ENCODE data around the gene PYCARD. TPM values are rescaled to one million over a fixed set of nuclear protein-coding genes. Genes with fewer than 3 reads are reported as not detected.
"Not testable (repeated sequence)": the region's sequence is repeated elsewhere in the genome, so short reads cannot be mapped to it uniquely, and the experiment has no call there.

The PYCARD gene
- total RNA-seq, 1 donor from 2014 or later: 38.6 TPM

GRCh38 chr16:31179219-31179746 is 23.3 kb downstream of the PYCARD start:
- no peak for DNase-seq (ENCODE audit: low read depth)
- no peak for TF ChIP-seq CTCF (IDR thresholded peaks at IDR 0.05; ENCODE audit: insufficient read depth, low read length, poor library complexity, severe bottlenecking)
- no peaks in the 10 kb centered on the region for H3K36me3 ChIP-seq (ENCODE audit: control insufficient read depth, insufficient read depth, low read length)
- H3K27me3 ChIP-seq (ENCODE audit: control insufficient read depth, insufficient read depth, low read length): no peaks in the 10 kb centered on the region
- peak overlapping the region; percentile 63 for H3K4me3 ChIP-seq (ENCODE audit: low read depth, low read length)

- DNase-seq (ENCODE audit: low read depth): peak; percentile 89
- H3K27me3 ChIP-seq (ENCODE audit: control insufficient read depth, insufficient read depth, low read length): no peaks in the 10 kb centered on the region
- no peak for TF ChIP-seq CTCF (IDR thresholded peaks at IDR 0.05; ENCODE audit: insufficient read depth, low read length, poor library complexity, severe bottlenecking)
- H3K4me3 ChIP-seq (ENCODE audit: low read depth, low read length): no peak overlapping the region
- no peaks in the 10 kb centered on the region for H3K36me3 ChIP-seq (ENCODE audit: control insufficient read depth, insufficient read depth, low read length)
These were observed 25.4 kb downstream of the PYCARD start for GRCh38 chr16:31177136-31177535.

DNA sequence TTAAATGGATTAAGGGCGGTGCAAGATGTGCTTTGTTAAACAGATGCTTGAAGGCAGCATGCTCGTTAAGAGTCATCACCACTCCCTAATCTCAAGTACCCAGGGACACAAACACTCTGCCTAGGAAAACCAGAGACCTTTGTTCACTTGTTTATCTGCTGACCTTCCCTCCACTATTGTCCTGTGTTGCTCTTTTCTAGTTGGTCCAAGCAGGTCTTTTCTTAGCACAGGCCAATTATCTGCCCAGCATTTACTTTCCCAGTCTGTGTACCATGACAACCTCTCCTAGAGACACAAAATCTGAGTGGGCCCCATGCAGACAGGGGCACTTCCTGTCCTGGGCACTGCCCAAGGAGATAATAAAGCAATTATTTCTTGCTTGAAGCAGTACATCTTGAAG is 32.5 kb downstream of the PYCARD start:
- not testable (repeated sequence) for H3K27me3 ChIP-seq (ENCODE audit: control insufficient read depth, insufficient read depth, low read length); H3K4me3 ChIP-seq (ENCODE audit: low read depth, low read length); H3K36me3 ChIP-seq (ENCODE audit: control insufficient read depth, insufficient read depth, low read length); DNase-seq (ENCODE audit: low read depth)

- Histone ChIP-seq H3K27me3 (ENCODE audit: control insufficient read depth, insufficient read depth, low read length) (no peaks in the 10 kb centered on the region), H3K4me3 (ENCODE audit: low read depth, low read length) (no peak overlapping the region), H3K36me3 (ENCODE audit: control insufficient read depth, insufficient read depth, low read length) (no peaks in the 10 kb centered on the region)
- no peak for DNase-seq (ENCODE audit: low read depth)
- no peak for TF ChIP-seq CTCF (IDR thresholded peaks at IDR 0.05; ENCODE audit: insufficient read depth, low read length, poor library complexity, severe bottlenecking)
These were observed 33.7 kb downstream of the PYCARD start for GRCh38 chr16:31168848-31169247.

DNA sequence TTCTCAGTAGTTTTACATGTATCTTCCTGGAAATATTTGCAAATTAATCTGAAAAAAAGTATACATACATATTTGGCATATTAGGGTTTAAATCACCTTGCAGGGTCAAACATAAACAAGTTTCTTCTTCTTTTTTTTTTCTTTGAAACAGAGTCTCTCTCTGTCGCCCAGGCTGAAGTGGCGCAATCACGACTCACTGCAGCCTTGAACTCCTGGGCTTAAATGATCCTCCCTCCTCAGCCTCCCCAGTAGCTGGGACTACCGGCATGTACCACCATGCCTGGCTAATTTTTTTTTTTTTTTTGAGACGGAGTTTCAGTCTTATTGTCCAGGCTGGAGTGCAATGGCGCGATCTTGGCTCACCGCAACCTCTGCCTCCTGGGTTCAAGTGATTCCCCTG is 35.2 kb downstream of the PYCARD start:
- Histone ChIP-seq H3K27me3 (ENCODE audit: control insufficient read depth, insufficient read depth, low read length) (no peaks in the 10 kb centered on the region), H3K36me3 (ENCODE audit: control insufficient read depth, insufficient read depth, low read length) (no peaks in the 10 kb centered on the region), H3K4me3 (ENCODE audit: low read depth, low read length) (no peak overlapping the region)
- DNase-seq (ENCODE audit: low read depth): no peak
- TF ChIP-seq CTCF (IDR thresholded peaks at IDR 0.05; ENCODE audit: insufficient read depth, low read length, poor library complexity, severe bottlenecking): no peak

- DNase-seq (ENCODE audit: low read depth): no peak
- peaks cover 5% of the 10 kb centered on the region for H3K27me3 ChIP-seq (ENCODE audit: control insufficient read depth, insufficient read depth, low read length)
- H3K36me3 ChIP-seq (ENCODE audit: control insufficient read depth, insufficient read depth, low read length): no peaks in the 10 kb centered on the region
- H3K4me3 ChIP-seq (ENCODE audit: low read depth, low read length): no peak overlapping the region
- no peak for TF ChIP-seq CTCF (IDR thresholded peaks at IDR 0.05; ENCODE audit: insufficient read depth, low read length, poor library complexity, severe bottlenecking)
These were observed 45.4 kb downstream of the PYCARD start for GRCh38 chr16:31157136-31157535.

Other genes with a start within 250 kb of the PYCARD start
- 7.2 TPM in 2 replicates for gene SETD1A, start 245.0 kb downstream of the PYCARD start, total RNA-seq
- gene HSD3B7, start 217.6 kb downstream of the PYCARD start, total RNA-seq: 11.5 and 13.8 TPM in 2 replicates
- gene STX1B, start 192.1 kb downstream of the PYCARD start, total RNA-seq: 0.07 and 0.29 TPM in 2 replicates
- 26.3 and 28.0 TPM in 2 replicates for gene STX4, start 169.2 kb downstream of the PYCARD start, total RNA-seq
- gene ZNF668, start 128.5 kb downstream of the PYCARD start, total RNA-seq: 23.1 and 27.8 TPM in 2 replicates
- gene ZNF646, start 128.3 kb downstream of the PYCARD start, total RNA-seq: 17.8 and 19.0 TPM in 2 replicates
- gene PRSS53, start 113.8 kb downstream of the PYCARD start, total RNA-seq: 1.6 and 2.1 TPM in 2 replicates
- gene VKORC1, start 108.0 kb downstream of the PYCARD start, total RNA-seq: 123 and 139 TPM in 2 replicates
- gene BCKDK, start 94.4 kb downstream of the PYCARD start, total RNA-seq: 50.9 and 59.6 TPM in 2 replicates
- gene KAT8, start 85.1 kb downstream of the PYCARD start, total RNA-seq: 48.7 and 54.9 TPM in 2 replicates
- 146 and 169 TPM in 2 replicates for gene PRSS8, start 67.0 kb downstream of the PYCARD start, total RNA-seq
- 0.55 and 1.5 TPM in 2 replicates for gene PRSS36, start 52.7 kb downstream of the PYCARD start, total RNA-seq
- 71.9 and 83.1 TPM in 2 replicates for gene FUS, start 22.6 kb downstream of the PYCARD start, total RNA-seq
- gene TRIM72, start 11.4 kb upstream of the PYCARD start, total RNA-seq: not detected in 2 replicates
- not detected in 2 replicates for gene PYDC1, start 14.4 kb upstream of the PYCARD start, total RNA-seq
- 0.21 and 0.82 TPM in 2 replicates for gene ITGAM, start 57.2 kb upstream of the PYCARD start, total RNA-seq
- 0.04 and 0.14 TPM in 2 replicates for gene ITGAX, start 152.4 kb upstream of the PYCARD start, total RNA-seq
- not detected in 2 replicates for gene ITGAD, start 190.6 kb upstream of the PYCARD start, total RNA-seq
- not detected in 2 replicates for gene COX6A2, start 225.6 kb upstream of the PYCARD start, total RNA-seq
- gene ZNF843, start 240.0 kb upstream of the PYCARD start, total RNA-seq: 0.89 and 3.2 TPM in 2 replicates

Data from kidney epithelial cell (primary cell).